Neural cell (in vitro differentiated cells): ENCODE measurements around the gene ZNF573.

Source experiments
- EP300 ChIP-seq: fragments of 450-650 bp; conservative IDR thresholded peaks from 2 replicates; pipeline ENCODE4 v1.6.1; 2014; ENCODE audit warnings: antibody characterized with exemption, mild to moderate bottlenecking, moderate library complexity; ENCODE audit not compliant: poor library complexity, severe bottlenecking
- MXI1 ChIP-seq: fragments of 450-650 bp; conservative IDR thresholded peaks from 2 replicates; pipeline ENCODE4 v1.6.1; 2014; ENCODE audit warnings: antibody characterized with exemption, mild to moderate bottlenecking; ENCODE audit not compliant: poor library complexity, severe bottlenecking
- POLR2AphosphoS5 ChIP-seq: IDR thresholded peaks from 2 replicates; pipeline ENCODE4 v1.6.1; 2012
- TF ChIP-seq, protein P1 (sequence below): fragments of 450-650 bp; IDR thresholded peaks from 2 replicates; pipeline ENCODE4 v1.5.1; 2014; ENCODE audit warnings: antibody characterized with exemption, mild to moderate bottlenecking, moderate library complexity; ENCODE audit not compliant: poor library complexity, severe bottlenecking
- TF ChIP-seq, protein P2 (sequence below): IDR thresholded peaks from 2 replicates; pipeline ENCODE4 v1.6.1; 2012; ENCODE audit warnings: borderline replicate concordance

GRCh38 chr19:37817180-37817981 lies 38.0 kb upstream of the ZNF573 start:
- TF ChIP-seq POLR2AphosphoS5 = no peak
- TF ChIP-seq, protein P1, sequence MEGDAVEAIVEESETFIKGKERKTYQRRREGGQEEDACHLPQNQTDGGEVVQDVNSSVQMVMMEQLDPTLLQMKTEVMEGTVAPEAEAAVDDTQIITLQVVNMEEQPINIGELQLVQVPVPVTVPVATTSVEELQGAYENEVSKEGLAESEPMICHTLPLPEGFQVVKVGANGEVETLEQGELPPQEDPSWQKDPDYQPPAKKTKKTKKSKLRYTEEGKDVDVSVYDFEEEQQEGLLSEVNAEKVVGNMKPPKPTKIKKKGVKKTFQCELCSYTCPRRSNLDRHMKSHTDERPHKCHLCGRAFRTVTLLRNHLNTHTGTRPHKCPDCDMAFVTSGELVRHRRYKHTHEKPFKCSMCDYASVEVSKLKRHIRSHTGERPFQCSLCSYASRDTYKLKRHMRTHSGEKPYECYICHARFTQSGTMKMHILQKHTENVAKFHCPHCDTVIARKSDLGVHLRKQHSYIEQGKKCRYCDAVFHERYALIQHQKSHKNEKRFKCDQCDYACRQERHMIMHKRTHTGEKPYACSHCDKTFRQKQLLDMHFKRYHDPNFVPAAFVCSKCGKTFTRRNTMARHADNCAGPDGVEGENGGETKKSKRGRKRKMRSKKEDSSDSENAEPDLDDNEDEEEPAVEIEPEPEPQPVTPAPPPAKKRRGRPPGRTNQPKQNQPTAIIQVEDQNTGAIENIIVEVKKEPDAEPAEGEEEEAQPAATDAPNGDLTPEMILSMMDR = no peak
- TF ChIP-seq EP300 = no peak
- TF ChIP-seq, protein P2, sequence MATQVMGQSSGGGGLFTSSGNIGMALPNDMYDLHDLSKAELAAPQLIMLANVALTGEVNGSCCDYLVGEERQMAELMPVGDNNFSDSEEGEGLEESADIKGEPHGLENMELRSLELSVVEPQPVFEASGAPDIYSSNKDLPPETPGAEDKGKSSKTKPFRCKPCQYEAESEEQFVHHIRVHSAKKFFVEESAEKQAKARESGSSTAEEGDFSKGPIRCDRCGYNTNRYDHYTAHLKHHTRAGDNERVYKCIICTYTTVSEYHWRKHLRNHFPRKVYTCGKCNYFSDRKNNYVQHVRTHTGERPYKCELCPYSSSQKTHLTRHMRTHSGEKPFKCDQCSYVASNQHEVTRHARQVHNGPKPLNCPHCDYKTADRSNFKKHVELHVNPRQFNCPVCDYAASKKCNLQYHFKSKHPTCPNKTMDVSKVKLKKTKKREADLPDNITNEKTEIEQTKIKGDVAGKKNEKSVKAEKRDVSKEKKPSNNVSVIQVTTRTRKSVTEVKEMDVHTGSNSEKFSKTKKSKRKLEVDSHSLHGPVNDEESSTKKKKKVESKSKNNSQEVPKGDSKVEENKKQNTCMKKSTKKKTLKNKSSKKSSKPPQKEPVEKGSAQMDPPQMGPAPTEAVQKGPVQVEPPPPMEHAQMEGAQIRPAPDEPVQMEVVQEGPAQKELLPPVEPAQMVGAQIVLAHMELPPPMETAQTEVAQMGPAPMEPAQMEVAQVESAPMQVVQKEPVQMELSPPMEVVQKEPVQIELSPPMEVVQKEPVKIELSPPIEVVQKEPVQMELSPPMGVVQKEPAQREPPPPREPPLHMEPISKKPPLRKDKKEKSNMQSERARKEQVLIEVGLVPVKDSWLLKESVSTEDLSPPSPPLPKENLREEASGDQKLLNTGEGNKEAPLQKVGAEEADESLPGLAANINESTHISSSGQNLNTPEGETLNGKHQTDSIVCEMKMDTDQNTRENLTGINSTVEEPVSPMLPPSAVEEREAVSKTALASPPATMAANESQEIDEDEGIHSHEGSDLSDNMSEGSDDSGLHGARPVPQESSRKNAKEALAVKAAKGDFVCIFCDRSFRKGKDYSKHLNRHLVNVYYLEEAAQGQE = no peak
- TF ChIP-seq MXI1 = peak; percentile 76
